ENCODE measurements around the gene LIPI.
"Not testable (repeated sequence)": the region's sequence is repeated elsewhere in the genome, so short reads cannot be mapped to it uniquely, and the experiment has no call there.

The LIPI gene

DNA sequence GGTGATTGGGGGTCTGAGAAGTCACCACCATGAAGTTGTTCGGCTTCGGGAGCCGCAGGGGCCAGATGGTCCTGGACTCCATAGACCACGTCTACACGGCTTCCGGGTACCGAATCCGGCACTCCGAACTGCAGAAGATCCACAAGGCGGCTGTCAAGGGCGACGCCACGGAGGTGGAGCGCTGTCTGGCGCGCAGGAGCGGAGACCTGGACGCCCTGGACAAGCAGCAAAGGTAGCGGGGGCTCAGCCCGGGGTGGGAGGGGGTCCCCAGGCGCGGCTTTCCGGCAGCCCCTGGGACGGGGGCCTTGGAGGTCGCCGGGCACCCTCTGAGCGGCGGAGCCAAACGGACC is 146.5 kb downstream of the LIPI start:
- H3K4me3 ChIP-seq = no peak overlapping the region
- no peak overlapping the region for H3K27ac ChIP-seq
- H3K36me3 ChIP-seq (ENCODE audit: insufficient read depth, low read length) = no peaks in the 10 kb centered on the region
- no peak overlapping the region for H3K9ac ChIP-seq (ENCODE audit: insufficient read length)
- H3K9me3 ChIP-seq (ENCODE audit: low read depth, low read length) = no peaks in the 10 kb centered on the region
- TF ChIP-seq POLR2AphosphoS5 (IDR thresholded peaks at IDR 0.05; ENCODE audit: borderline replicate concordance, low read depth, low read length) = no peak
- no peak for TF ChIP-seq FOXP2 (optimal IDR thresholded peaks at IDR 0.05; ENCODE audit: control extremely low read depth, extremely low read length, insufficient read depth)
- no peak for TF ChIP-seq EZH2 (IDR thresholded peaks at IDR 0.05)
- DNase-seq (ENCODE audit: low read depth, low spot score) = no peak

DNA sequence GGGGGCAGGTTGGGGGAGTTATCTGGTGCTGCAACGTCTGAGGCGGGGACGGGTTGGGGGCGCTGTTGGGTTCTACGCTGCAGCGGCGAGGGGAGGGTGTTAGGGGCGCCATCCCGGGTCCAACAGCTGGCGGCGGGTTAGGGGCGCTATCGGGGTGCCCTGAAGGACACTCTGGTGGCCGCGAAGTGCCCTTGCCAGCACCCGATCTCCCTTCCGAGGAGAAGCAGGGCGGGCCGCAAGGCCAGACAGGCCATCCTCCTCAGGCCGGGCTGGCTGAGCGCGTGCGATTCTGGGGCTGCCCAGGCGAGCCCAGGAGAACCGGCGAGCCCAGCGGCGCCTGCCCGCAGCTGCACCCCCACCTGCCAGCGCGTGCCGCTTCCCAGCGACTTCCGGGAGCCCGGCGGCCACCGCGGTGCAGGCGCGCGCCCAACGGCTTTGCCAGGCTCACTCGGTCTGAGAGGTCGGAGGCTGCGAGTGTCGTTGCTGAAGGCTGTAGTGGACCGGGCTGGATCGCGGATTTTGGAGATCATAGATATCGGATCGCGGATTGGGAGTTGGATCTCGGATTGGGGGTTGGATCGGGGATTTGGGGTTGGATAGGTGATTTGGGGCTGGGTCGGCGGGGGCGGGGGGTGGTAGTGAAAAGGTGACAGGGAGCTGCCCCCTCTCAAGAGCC is 147.0 kb downstream of the LIPI start:
- not testable (repeated sequence) for H3K4me3 ChIP-seq; H3K27ac ChIP-seq; H3K9me3 ChIP-seq (ENCODE audit: low read depth, low read length); DNase-seq (ENCODE audit: low read depth, low spot score); H3K9ac ChIP-seq (ENCODE audit: insufficient read length); H3K36me3 ChIP-seq (ENCODE audit: insufficient read depth, low read length)

DNA sequence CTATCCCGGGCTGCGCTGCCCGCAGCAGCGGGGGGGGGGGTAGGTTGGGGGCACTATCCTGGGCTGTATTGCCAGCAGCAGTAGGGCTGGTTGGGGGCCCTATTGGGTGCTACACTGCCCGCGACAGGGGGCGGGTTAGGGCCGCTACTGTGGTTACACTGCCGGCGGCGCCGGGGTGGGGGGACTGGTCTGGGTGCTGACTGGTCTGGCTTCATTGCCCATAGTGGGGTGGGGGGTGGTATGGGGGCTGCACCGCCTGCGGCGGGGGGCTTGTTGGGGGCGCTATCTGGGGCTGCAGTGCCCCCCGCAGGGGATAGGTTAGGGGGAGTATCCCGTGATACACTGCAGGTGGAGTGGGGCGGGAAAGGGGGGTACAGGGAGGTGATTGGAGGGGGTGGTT is 148.1 kb downstream of the LIPI start:
- H3K27ac ChIP-seq; DNase-seq (ENCODE audit: low read depth, low spot score); H3K36me3 ChIP-seq (ENCODE audit: insufficient read depth, low read length); H3K9ac ChIP-seq (ENCODE audit: insufficient read length); H3K4me3 ChIP-seq; H3K9me3 ChIP-seq (ENCODE audit: low read depth, low read length): not testable (repeated sequence)

DNA sequence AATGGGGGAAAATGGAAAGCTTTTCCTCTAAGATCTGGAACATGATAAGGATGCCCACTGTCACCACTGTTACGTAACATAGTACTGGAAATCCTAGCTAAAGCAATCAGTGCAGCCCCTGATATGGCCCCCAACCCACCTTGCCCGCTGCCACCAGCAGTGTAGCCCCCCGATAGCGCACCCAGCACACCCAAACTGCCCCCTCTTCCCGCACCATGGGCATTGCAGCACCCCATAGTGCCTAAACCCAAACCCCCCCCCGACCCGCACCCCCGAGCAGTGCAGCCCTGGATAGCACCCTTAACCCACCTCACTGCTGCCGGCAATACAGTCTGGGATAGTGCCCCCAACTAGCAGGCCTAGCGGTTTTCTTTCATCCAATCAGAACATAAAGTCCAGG is 148.9 kb downstream of the LIPI start:
- not testable (repeated sequence) for H3K27ac ChIP-seq; H3K9me3 ChIP-seq (ENCODE audit: low read depth, low read length); H3K36me3 ChIP-seq (ENCODE audit: insufficient read depth, low read length); H3K4me3 ChIP-seq; H3K9ac ChIP-seq (ENCODE audit: insufficient read length); DNase-seq (ENCODE audit: low read depth, low spot score)

DNA sequence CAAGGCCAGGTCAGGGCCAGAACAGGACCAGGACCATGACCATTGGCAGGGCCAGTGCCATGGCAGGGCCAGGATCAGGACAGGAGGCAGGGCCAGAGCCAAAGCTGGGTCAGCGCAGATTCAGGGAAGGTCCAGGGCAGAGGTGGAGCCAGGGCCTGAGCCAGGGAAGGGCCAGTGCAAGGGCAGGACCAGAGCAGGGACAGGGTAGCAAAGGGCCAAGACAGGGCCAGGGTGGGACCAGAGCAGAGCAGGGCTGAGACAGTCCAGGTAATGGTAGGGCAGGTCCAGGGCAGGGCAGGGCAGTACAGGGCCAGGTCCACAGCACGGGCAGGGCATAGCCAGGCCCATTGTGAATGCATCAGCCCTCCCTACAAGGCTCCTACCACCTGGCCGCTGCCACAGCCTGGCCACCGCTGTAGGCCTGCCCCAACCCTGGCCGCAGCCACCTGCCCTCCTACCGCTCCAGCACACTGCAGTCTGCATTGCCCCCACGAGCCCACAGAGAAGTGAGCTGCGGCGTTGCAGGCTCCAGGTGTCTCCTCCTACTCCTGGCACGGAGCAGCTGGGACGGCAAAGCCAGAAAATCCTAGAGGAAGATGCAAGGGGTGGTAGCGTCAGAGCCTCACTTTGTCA is 151.6 kb downstream of the LIPI start:
- not testable (repeated sequence) for H3K4me3 ChIP-seq; DNase-seq (ENCODE audit: low read depth, low spot score); H3K9me3 ChIP-seq (ENCODE audit: low read depth, low read length); H3K27ac ChIP-seq; H3K9ac ChIP-seq (ENCODE audit: insufficient read length); H3K36me3 ChIP-seq (ENCODE audit: insufficient read depth, low read length)
